ENCODE results near the gene TNXB.
"Not testable (repeated sequence)": the region's sequence is repeated elsewhere in the genome, so short reads cannot be mapped to it uniquely, and the experiment has no call there.

Gene TNXB

GRCh38 chr6:32105433-32105832 lies 3.7 kb downstream of the TNXB start:
- Histone ChIP-seq H3K27ac (ENCODE audit: low read depth, low read length) (no peak overlapping the region), H3K4me2 (ENCODE audit: low read length) (no peak overlapping the region), H4K91ac (ENCODE audit: low read depth, low read length) (no peak overlapping the region), H2BK5ac (ENCODE audit: low read depth, low read length, poor library complexity) (no peak overlapping the region), H3K79me1 (ENCODE audit: low read length) (no peaks in the 10 kb centered on the region), H3K9ac (ENCODE audit: low read length) (no peak overlapping the region), H3K14ac (ENCODE audit: low read length) (no peak overlapping the region), H3K18ac (ENCODE audit: low read length) (no peak overlapping the region), H3K4me1 (ENCODE audit: control insufficient read depth in 1 of 2, insufficient read depth in 2 of 2, low read length in 2 of 2) (no peaks in the 10 kb centered on the region), H4K12ac (ENCODE audit: low read depth, low read length) (no peak overlapping the region), H3K9me3 (ENCODE audit: insufficient read depth, low read depth, low read length) (peaks cover under 1% of the 10 kb centered on the region), H2BK12ac (ENCODE audit: low read length) (no peak overlapping the region), H3K79me2 (ENCODE audit: control insufficient read depth, insufficient read depth, low read length, poor library complexity) (no peaks in the 10 kb centered on the region), H3K36me3 (ENCODE audit: control insufficient read depth in 1 of 2, insufficient read depth in 2 of 2, low read length in 2 of 2) (no peaks in the 10 kb centered on the region), H4K8ac (ENCODE audit: low read depth, low read length) (no peak overlapping the region), H3K4me3 (ENCODE audit: low read depth, low read length) (no peak overlapping the region), H3K4ac (ENCODE audit: low read depth, low read length) (no peak overlapping the region), H3K23ac (ENCODE audit: low read length) (no peak overlapping the region), H2AFZ (ENCODE audit: insufficient read depth, low read length, poor library complexity) (no peak overlapping the region), H3K27me3 (ENCODE audit: insufficient read depth, low read length) (no peaks in the 10 kb centered on the region), H2AK5ac (ENCODE audit: low read length) (no peak overlapping the region), H2BK120ac (ENCODE audit: insufficient read depth, low read length, poor library complexity) (no peak overlapping the region)
- no CpG with 5 or more reads among the region's 4 CpGs for WGBS (ENCODE audit: extremely low coverage, insufficient coverage, insufficient read length)
- no peak for DNase-seq

GRCh38 chr6:32102255-32102654 lies 6.9 kb downstream of the TNXB start:
- H2BK5ac ChIP-seq (ENCODE audit: low read depth, low read length, poor library complexity), result no peak overlapping the region
- no peak overlapping the region for H2BK12ac ChIP-seq (ENCODE audit: low read length)
- no peak for DNase-seq
- no peaks in the 10 kb centered on the region for H3K4me1 ChIP-seq (ENCODE audit: control insufficient read depth in 1 of 2, insufficient read depth in 2 of 2, low read length in 2 of 2)
- no peak overlapping the region for H2BK120ac ChIP-seq (ENCODE audit: insufficient read depth, low read length, poor library complexity)
- no peaks in the 10 kb centered on the region for H3K36me3 ChIP-seq (ENCODE audit: control insufficient read depth in 1 of 2, insufficient read depth in 2 of 2, low read length in 2 of 2)
- H2AK5ac ChIP-seq (ENCODE audit: low read length), result no peak overlapping the region
- H3K14ac ChIP-seq (ENCODE audit: low read length), result no peak overlapping the region
- H3K9me3 ChIP-seq (ENCODE audit: insufficient read depth, low read depth, low read length), result no peaks in the 10 kb centered on the region
- no peak overlapping the region for H3K23ac ChIP-seq (ENCODE audit: low read length)
- WGBS (ENCODE audit: extremely low coverage, insufficient coverage, insufficient read length), result no CpG with 5 or more reads among the region's 3 CpGs
- H3K18ac ChIP-seq (ENCODE audit: low read length), result no peak overlapping the region
- H3K27me3 ChIP-seq (ENCODE audit: insufficient read depth, low read length), result no peaks in the 10 kb centered on the region
- H3K27ac ChIP-seq (ENCODE audit: low read depth, low read length), result no peak overlapping the region
- H2AFZ ChIP-seq (ENCODE audit: insufficient read depth, low read length, poor library complexity), result no peak overlapping the region
- H3K79me2 ChIP-seq (ENCODE audit: control insufficient read depth, insufficient read depth, low read length, poor library complexity), result no peaks in the 10 kb centered on the region
- H4K8ac ChIP-seq (ENCODE audit: low read depth, low read length), result no peak overlapping the region
- H4K12ac ChIP-seq (ENCODE audit: low read depth, low read length), result no peak overlapping the region
- no peak overlapping the region for H3K4ac ChIP-seq (ENCODE audit: low read depth, low read length)
- H3K79me1 ChIP-seq (ENCODE audit: low read length), result no peaks in the 10 kb centered on the region
- H3K9ac ChIP-seq (ENCODE audit: low read length), result no peak overlapping the region
- H4K91ac ChIP-seq (ENCODE audit: low read depth, low read length), result no peak overlapping the region
- H3K4me2 ChIP-seq (ENCODE audit: low read length), result no peak overlapping the region
- no peak overlapping the region for H3K4me3 ChIP-seq (ENCODE audit: low read depth, low read length)

- H3K23ac ChIP-seq (ENCODE audit: low read length); H3K18ac ChIP-seq (ENCODE audit: low read length); H3K27me3 ChIP-seq (ENCODE audit: insufficient read depth, low read length); H4K8ac ChIP-seq (ENCODE audit: low read depth, low read length); H3K9me3 ChIP-seq (ENCODE audit: insufficient read depth, low read depth, low read length); H2BK5ac ChIP-seq (ENCODE audit: low read depth, low read length, poor library complexity); H2AK5ac ChIP-seq (ENCODE audit: low read length); H3K4ac ChIP-seq (ENCODE audit: low read depth, low read length); H4K91ac ChIP-seq (ENCODE audit: low read depth, low read length); H3K4me1 ChIP-seq (ENCODE audit: control insufficient read depth in 1 of 2, insufficient read depth in 2 of 2, low read length in 2 of 2); H4K12ac ChIP-seq (ENCODE audit: low read depth, low read length); H2BK12ac ChIP-seq (ENCODE audit: low read length); H2BK120ac ChIP-seq (ENCODE audit: insufficient read depth, low read length, poor library complexity); H3K79me1 ChIP-seq (ENCODE audit: low read length); H3K14ac ChIP-seq (ENCODE audit: low read length); H3K27ac ChIP-seq (ENCODE audit: low read depth, low read length); H3K36me3 ChIP-seq (ENCODE audit: control insufficient read depth in 1 of 2, insufficient read depth in 2 of 2, low read length in 2 of 2); H3K9ac ChIP-seq (ENCODE audit: low read length); H3K79me2 ChIP-seq (ENCODE audit: control insufficient read depth, insufficient read depth, low read length, poor library complexity); H3K4me3 ChIP-seq (ENCODE audit: low read depth, low read length); H2AFZ ChIP-seq (ENCODE audit: insufficient read depth, low read length, poor library complexity); H3K4me2 ChIP-seq (ENCODE audit: low read length); DNase-seq: not testable (repeated sequence)
- WGBS (ENCODE audit: extremely low coverage, insufficient coverage, insufficient read length), result no CpG with 5 or more reads among the region's 8 CpGs
Observed at GRCh38 chr6:32100251-32100650, 8.9 kb downstream of the TNXB start.

- Histone ChIP-seq H3K14ac (ENCODE audit: low read length) (no peak overlapping the region), H3K36me3 (ENCODE audit: control insufficient read depth in 1 of 2, insufficient read depth in 2 of 2, low read length in 2 of 2) (no peaks in the 10 kb centered on the region), H3K27ac (ENCODE audit: low read depth, low read length) (no peak overlapping the region), H4K12ac (ENCODE audit: low read depth, low read length) (no peak overlapping the region), H3K4me2 (ENCODE audit: low read length) (no peak overlapping the region), H3K9ac (ENCODE audit: low read length) (no peak overlapping the region), H2BK12ac (ENCODE audit: low read length) (no peak overlapping the region), H2AFZ (ENCODE audit: insufficient read depth, low read length, poor library complexity) (no peak overlapping the region), H3K27me3 (ENCODE audit: insufficient read depth, low read length) (no peaks in the 10 kb centered on the region), H2BK5ac (ENCODE audit: low read depth, low read length, poor library complexity) (no peak overlapping the region), H2AK5ac (ENCODE audit: low read length) (no peak overlapping the region), H3K4me1 (ENCODE audit: control insufficient read depth in 1 of 2, insufficient read depth in 2 of 2, low read length in 2 of 2) (no peaks in the 10 kb centered on the region), H2BK120ac (ENCODE audit: insufficient read depth, low read length, poor library complexity) (no peak overlapping the region), H3K4me3 (ENCODE audit: low read depth, low read length) (no peak overlapping the region), H3K18ac (ENCODE audit: low read length) (no peak overlapping the region), H4K8ac (ENCODE audit: low read depth, low read length) (no peak overlapping the region), H3K4ac (ENCODE audit: low read depth, low read length) (no peak overlapping the region), H3K9me3 (ENCODE audit: insufficient read depth, low read depth, low read length) (peaks cover 2% of the 10 kb centered on the region), H4K91ac (ENCODE audit: low read depth, low read length) (no peak overlapping the region), H3K79me1 (ENCODE audit: low read length) (no peaks in the 10 kb centered on the region), H3K23ac (ENCODE audit: low read length) (no peak overlapping the region), H3K79me2 (ENCODE audit: control insufficient read depth, insufficient read depth, low read length, poor library complexity) (no peaks in the 10 kb centered on the region)
- no CpG with 5 or more reads among the region's 3 CpGs for WGBS (ENCODE audit: extremely low coverage, insufficient coverage, insufficient read length)
- no peak for DNase-seq
Observed at GRCh38 chr6:32097364-32097763, 11.8 kb downstream of the TNXB start.
